Esophagus squamous epithelium (tissue), 4 donors: ENCODE measurements around the gene CYP21A2.

Experiments
- POLR2A ChIP-seq, 4 donors: fragments of 450-650 bp; IDR thresholded peaks; one replicate each; pipeline ENCODE4 v1.6.1; 2017; ENCODE audit warnings: antibody characterized with exemption in 4 of 4, mild to moderate bottlenecking in 4 of 4, moderate library complexity in 3 of 4
- TF ChIP-seq, protein P1 (sequence below), 6 experiments: fragments of 450-650 bp in 4 of 6; fragments of 200-600 bp in 2 of 6; sonication (generic) in 2 of 6; IDR thresholded peaks; one replicate each; pipeline ENCODE4 v1.5.1; 2016 to 2019; ENCODE audit warnings: antibody characterized with exemption in 6 of 6, mild to moderate bottlenecking in 4 of 6, moderate library complexity in 4 of 6

DNA sequence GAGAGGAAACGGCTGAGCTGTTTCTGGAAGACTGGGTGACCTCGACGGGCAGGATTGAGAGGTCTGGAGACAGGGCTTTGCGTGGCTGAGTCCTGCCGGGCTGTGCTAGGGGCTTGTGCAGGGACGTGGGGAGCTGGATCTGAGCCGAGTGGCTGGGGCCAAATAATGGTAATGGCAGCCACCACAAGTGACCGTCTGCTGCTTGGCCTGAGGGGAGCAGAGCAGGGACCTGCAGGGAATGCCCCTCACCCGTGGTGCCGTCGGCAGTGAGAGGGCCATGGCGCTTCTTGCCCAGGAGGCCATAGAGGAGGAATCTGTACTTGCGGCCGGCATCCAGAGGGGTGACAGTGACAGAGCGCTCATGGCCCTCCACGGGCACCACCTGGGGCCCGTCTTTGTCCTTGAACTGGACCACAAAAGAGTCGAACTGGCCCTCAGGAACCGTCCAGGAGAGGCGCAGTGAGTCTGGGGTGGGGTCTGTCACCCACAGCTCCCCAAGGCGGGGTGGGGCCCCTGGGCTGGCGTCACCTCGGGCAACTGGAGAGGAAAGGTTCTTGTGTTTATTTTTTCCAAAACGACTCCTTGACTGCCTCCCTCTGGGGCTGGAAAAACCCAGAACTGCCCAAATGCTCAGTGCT lies 31.8 kb downstream of the CYP21A2 start:
- TF ChIP-seq, protein P1, sequence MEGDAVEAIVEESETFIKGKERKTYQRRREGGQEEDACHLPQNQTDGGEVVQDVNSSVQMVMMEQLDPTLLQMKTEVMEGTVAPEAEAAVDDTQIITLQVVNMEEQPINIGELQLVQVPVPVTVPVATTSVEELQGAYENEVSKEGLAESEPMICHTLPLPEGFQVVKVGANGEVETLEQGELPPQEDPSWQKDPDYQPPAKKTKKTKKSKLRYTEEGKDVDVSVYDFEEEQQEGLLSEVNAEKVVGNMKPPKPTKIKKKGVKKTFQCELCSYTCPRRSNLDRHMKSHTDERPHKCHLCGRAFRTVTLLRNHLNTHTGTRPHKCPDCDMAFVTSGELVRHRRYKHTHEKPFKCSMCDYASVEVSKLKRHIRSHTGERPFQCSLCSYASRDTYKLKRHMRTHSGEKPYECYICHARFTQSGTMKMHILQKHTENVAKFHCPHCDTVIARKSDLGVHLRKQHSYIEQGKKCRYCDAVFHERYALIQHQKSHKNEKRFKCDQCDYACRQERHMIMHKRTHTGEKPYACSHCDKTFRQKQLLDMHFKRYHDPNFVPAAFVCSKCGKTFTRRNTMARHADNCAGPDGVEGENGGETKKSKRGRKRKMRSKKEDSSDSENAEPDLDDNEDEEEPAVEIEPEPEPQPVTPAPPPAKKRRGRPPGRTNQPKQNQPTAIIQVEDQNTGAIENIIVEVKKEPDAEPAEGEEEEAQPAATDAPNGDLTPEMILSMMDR (IDR thresholded peaks at IDR 0.05): no peak
- TF ChIP-seq POLR2A (IDR thresholded peaks at IDR 0.05): no peak
